CD4-positive, alpha-beta T cell treated with Interleukin-21 for 1 hour (primary cell): Measurements from ENCODE around the gene PLXNB3.
A peak's percentile ranks its signal among the peaks of the same experiment; 100 is the strongest.

Source experiments
- DNase-seq: peaks from one replicate; pipeline ENCODE4 v3.0.0-alpha.2; 2020

The PLXNB3 gene

DNA sequence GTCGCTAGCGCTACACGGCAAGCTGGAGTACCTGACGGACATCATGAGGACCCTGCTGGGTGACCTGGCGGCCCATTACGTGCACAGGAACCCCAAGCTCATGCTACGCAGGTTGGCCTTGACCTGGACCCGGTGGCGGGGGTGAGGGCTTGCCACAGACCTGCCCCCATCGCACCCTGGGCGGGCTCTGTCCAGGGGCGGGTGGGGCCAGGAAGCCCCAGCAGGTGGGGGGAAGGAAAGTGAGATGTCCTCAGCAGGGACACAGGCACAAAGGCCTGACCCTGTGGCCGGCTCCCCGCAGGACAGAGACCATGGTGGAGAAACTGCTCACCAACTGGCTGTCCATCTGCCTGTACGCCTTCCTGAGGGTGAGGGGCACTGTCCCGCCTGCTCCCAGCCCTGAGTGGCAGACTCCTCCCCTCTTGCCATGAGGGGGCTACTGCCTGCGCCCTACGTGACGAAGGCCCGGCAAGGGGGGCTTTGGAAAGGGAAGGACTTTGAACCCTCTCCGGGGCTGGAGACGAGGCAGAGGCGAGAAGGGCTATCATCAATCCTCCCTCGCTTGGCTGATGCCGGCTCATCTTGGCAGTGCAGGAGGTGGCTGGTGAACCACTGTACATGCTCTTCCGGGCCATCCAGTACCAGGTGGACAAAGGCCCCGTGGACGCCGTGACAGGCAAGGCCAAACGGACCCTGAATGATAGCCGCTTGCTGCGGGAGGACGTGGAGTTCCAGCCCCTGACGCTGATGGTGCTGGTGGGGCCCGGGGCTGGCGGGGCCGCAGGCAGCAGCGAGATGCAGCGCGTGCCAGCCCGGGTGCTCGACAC, 11.5 kb downstream of the PLXNB3 start:
- DNase-seq, result no peak

- DNase-seq, result no peak
Measured at GRCh38 chrX:153776120-153776599, 12.1 kb downstream of the PLXNB3 start.

GRCh38 chrX:153776611-153777045, 12.6 kb downstream of the PLXNB3 start:
- DNase-seq, result no peak

DNA sequence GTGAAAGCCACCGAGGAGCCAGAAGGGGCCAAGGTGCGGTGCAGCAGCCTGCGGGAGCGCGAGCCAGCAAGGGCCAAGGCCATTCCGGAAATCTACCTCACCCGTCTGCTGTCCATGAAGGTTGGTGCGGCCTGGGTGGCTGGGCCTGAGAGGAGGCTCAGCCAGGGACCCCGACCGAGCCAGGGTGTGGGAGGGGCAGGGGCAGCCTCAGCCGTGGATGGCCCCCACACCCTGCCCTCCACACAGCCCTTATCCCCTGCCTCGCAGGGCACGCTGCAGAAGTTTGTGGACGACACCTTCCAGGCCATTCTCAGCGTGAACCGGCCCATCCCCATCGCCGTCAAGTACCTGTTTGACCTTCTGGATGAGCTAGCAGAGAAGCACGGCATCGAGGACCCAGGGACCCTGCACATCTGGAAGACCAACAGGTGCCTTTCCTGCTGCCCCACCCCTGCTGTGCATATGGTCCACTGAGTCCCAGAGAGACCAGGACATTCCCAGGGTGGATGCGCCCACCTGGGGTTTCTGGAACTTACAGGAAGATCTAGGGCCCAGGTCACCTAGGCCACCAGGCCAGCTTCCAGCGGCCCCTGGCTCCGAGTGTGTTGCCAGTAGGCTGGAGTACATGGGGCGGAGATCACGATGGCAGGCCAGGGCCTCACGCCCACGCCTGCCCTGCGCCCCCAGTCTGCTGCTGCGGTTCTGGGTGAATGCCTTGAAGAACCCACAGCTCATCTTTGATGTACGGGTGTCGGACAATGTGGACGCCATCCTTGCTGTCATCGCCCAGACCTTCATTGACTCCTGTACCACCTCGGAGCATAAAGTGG, 13.4 kb downstream of the PLXNB3 start:
- DNase-seq, result no peak

DNA sequence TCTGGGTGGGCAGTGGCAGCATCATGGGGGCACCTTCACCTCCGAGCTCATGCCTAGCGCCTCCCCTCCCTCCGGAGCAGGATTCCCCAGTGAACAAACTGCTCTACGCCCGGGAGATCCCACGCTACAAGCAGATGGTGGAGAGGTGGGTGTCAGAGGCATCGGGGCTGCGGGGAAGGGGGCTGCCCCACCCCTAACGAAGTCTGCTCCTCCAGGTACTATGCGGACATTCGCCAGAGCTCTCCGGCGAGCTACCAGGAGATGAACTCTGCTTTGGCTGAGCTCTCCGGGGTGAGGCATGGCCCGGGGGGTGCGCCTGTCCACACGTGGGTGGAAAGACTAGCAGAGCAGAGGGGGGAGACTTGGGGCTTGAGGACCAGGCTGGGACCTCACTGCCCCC, 14.1 kb downstream of the PLXNB3 start:
- DNase-seq, result no peak

DNA sequence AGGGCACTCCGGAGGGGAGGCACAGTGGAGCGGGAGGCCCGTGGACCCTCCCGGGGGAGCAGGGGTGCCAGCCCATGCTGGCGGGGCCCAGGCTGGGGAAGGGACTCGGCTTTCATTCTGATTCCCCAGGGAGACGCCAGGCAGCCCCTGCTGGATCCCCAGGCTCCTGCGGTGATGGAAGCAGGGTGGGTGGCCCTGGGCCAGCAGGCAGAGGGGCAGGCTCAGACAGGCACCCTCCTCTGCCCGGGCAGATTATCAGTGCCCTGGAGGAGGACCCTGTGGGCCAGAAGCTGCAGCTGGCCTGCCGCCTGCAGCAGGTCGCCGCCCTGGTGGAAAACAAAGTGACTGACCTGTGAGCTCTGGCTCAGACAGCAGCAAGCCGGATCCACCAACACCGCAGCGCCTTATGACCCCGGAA, 14.6 kb downstream of the PLXNB3 start:
- DNase-seq, result no peak

GRCh38 chrX:153779891-153780677, 16.0 kb downstream of the PLXNB3 start:
- no peak for DNase-seq

DNA sequence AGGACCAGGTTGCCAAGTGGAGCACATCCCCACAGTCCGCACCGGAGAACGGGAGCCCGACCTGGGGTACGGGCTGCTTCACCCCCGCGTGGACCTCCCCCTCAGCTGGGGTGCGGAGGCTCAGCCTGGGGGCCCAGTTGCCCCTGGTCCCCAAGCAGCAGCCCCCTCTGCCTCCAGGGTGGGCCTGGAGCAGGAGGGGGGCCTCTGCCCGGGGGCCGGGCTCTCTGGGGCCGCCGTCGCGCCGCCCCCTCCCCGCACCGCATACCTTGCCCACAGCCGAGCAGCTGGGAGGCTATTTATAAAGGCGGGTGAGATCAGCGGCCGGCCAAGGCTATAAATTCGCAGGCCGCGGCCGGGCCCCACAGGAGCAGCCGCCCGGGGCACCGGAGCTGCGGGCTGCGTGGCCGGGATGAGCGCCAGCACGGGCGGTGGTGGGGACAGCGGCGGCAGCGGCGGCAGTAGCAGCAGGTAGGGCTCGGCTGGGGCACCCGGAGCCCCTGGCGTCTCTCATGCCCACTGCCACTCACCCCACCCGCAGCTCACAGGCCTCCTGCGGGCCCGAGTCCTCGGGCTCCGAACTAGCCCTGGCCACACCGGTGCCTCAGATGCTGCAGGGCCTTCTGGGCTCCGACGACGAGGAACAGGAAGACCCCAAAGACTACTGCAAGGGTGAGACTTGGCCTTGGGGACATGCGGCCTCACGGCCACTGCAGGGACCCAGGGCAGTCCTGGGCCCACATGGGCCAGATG, 16.8 kb downstream of the PLXNB3 start, which contains the start of gene SRPK3:
Gene SRPK3 (plus strand): TSS at position 364 of the 750 bp plus-strand sequence. CDS start 46 bp downstream, at position 410.
- no peak for DNase-seq

- no peak for DNase-seq
Measured at GRCh38 chrX:153781428-153782047, 17.5 kb downstream of the PLXNB3 start.

GRCh38 chrX:153782313-153782712, 18.3 kb downstream of the PLXNB3 start:
- no peak for DNase-seq

GRCh38 chrX:153782871-153783270, 18.8 kb downstream of the PLXNB3 start:
- no peak for DNase-seq

- DNase-seq, result no peak
Measured at GRCh38 chrX:153783378-153784013, 19.4 kb downstream of the PLXNB3 start.

DNA sequence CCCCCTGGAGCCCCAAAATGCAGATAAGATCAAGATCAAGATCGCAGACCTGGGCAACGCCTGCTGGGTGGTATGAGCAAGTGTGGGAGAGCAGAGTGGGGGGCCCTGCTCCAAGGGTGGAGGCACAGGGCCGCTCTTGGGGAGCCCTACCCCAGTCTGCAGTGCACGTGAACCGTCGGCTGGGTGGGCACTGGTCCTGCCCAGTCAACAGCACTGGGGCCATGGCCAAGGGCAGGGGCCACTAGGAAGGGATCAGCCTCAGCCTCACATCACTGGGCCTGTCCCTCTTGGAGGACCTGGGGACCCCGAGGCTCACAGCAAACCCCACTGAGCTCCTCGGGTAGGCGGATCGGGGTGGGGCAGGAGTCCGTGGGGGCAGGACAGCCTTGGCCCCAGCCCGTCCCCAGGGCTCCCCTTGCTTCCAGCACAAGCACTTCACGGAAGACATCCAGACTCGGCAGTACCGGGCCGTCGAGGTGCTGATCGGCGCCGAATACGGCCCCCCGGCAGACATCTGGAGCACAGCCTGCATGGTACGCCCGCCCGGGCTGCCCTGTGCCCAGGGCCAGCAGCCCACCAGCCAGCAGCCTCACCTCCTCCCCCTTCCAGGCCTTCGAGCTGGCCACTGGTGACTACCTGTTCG, 20.4 kb downstream of the PLXNB3 start:
- DNase-seq, result no peak

- no peak for DNase-seq
Measured at GRCh38 chrX:153786669-153787068, 22.6 kb downstream of the PLXNB3 start.

DNA sequence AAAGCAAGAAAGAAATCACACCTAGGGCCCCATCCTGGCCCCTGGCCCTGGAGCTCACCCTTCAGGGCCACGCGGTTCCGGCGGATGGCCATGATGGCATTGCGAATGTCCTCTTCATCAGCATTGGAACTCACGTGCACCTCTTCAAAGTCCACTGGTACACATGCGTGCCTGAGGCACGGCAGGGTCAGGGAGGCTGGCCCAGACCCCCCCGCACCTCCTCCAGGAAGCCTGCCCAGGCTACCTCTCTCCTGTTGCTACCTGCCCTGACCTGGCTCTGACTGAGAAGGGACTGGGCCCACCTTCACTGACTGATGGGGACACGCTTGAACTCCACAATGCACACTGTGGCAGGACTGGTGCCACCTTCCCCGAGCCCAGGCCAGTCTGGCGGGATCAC, 25.6 kb downstream of the PLXNB3 start:
- no peak for DNase-seq

DNA sequence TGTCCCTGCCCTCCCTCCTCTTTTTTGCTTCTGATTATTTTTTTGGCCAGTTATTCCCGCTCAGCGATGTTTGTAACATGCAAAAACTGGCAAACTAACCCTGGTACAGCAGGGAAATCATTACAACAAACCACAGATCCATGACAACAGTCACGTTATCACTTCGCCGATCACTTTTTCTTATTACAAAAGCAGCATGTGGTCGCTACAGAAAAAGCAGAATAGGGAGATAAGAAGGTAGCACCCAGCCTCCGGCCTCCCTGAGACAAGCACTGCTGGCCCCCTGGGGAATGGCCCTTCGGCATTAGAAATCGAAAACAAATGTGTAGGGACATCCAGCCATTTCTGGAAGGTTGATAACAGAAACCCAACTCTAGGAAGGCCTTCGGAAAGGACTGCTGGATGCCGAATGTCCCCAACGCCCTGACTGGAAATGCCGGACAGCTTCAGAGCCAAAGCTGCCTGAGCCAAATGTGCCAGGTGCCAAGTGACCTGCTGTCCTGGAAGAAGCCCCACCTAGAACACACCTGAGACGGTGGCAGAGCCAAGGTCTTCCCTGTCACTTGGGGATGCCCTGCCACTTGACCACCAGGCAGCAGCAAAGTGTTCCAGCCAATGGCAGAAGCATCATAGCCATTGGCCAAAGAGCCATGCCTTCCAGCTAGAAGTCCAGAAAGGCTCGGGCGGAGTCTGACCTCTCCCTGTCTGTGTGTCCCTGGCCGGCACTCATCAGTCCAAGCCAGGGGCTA, 27.2 kb downstream of the PLXNB3 start:
- no peak for DNase-seq

DNA sequence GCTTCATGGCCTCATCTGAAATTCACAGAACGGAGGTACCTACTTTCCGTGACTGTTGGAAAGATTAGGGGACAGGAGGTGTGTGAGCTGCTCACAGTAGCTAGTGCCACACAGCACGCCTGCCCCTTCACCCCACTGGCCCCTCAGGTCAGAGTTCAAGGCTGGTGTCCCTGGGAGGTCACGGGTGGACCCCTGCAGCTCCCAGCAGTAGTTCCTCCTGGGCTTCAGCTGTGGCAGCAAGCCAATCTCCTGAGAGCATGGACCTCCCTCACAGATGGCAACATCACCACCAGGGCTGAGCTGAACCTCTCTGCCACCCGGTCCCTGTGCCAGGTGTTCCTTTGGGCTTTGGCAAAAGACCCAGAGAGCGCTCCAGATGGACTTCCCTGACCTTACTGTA, 28.3 kb downstream of the PLXNB3 start:
- no peak for DNase-seq

DNA sequence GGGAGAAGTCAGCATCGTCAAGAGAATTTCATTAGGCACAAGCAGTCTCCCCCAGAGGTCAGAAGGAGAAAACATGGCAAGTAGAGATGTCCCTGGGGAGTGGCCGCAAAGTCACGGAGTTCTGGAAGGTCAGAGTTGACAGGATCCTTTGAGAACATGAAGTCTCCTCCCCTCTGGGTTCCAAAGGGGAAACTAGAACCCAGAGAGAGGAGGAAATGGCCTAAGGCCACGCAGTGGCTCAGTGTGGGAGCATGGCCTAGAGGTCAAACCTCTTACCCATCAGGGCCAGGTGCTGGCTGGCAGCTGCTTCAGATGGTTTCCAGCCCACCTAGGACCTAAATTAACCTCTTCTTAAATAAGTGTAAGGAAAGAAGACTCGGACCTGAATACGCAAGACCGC, 29.2 kb downstream of the PLXNB3 start:
- DNase-seq, result no peak

GRCh38 chrX:153794018-153794896, 30.2 kb downstream of the PLXNB3 start, which contains the start of the genes IDH3G and SSR4:
TSS of gene IDH3G (minus strand) at chrX:153794375. CDS start at chrX:153794326, 49 bp downstream.
TSS of gene SSR4 (plus strand) at chrX:153794668. CDS start at chrX:153794688, 20 bp downstream.
- peak; percentile 95 for DNase-seq
